Measurements from ENCODE around the gene VSIG4. TPM values are rescaled to one million over a fixed set of nuclear protein-coding genes. Genes with fewer than 3 reads are reported as not detected.

The VSIG4 gene
- polyA plus RNA-seq, 1 experiment = not detected

- Histone ChIP-seq H3K4me3 (ENCODE audit: low read depth, low read length) (no peak overlapping the region), H3K27me3 (ENCODE audit: control insufficient read depth, insufficient read depth, low read length) (no peaks in the 10 kb centered on the region), H3K36me3 (ENCODE audit: control insufficient read depth, insufficient read depth, low read length) (no peaks in the 10 kb centered on the region)
- TF ChIP-seq CTCF (IDR thresholded peaks at IDR 0.05; ENCODE audit: insufficient read depth, low read depth, low read length) = no peak
- no peak for DNase-seq (ENCODE audit: low read depth)
- ChIA-PET POLR2A (no interaction called here), CTCF (no interaction called here)
These were observed 22.8 kb downstream of the VSIG4 start for GRCh38 chrX:66016905-66017658.

GRCh38 chrX:66015900-66016689 lies 23.8 kb downstream of the VSIG4 start:
- H3K36me3 ChIP-seq (ENCODE audit: control insufficient read depth, insufficient read depth, low read length) = no peaks in the 10 kb centered on the region
- H3K27me3 ChIP-seq (ENCODE audit: control insufficient read depth, insufficient read depth, low read length) = no peaks in the 10 kb centered on the region
- TF ChIP-seq CTCF (IDR thresholded peaks at IDR 0.05; ENCODE audit: insufficient read depth, low read depth, low read length) = no peak
- DNase-seq (ENCODE audit: low read depth) = no peak
- POLR2A ChIA-PET = no interaction called here
- no peak overlapping the region for H3K4me3 ChIP-seq (ENCODE audit: low read depth, low read length)
- CTCF ChIA-PET = no interaction called here

- H3K27me3 ChIP-seq (ENCODE audit: control insufficient read depth, insufficient read depth, low read length) = no peaks in the 10 kb centered on the region
- H3K36me3 ChIP-seq (ENCODE audit: control insufficient read depth, insufficient read depth, low read length) = no peaks in the 10 kb centered on the region
- ChIA-PET CTCF (no interaction called here), POLR2A (no interaction called here)
- DNase-seq (ENCODE audit: low read depth) = no peak
- H3K4me3 ChIP-seq (ENCODE audit: low read depth, low read length) = no peak overlapping the region
- TF ChIP-seq CTCF (IDR thresholded peaks at IDR 0.05; ENCODE audit: insufficient read depth, low read depth, low read length) = no peak
These were observed 24.6 kb downstream of the VSIG4 start for GRCh38 chrX:66015152-66015831.

- Histone ChIP-seq H3K36me3 (ENCODE audit: control insufficient read depth, insufficient read depth, low read length) (no peaks in the 10 kb centered on the region), H3K4me3 (ENCODE audit: low read depth, low read length) (no peak overlapping the region), H3K27me3 (ENCODE audit: control insufficient read depth, insufficient read depth, low read length) (no peaks in the 10 kb centered on the region)
- TF ChIP-seq CTCF (IDR thresholded peaks at IDR 0.05; ENCODE audit: insufficient read depth, low read depth, low read length) = no peak
- ChIA-PET POLR2A (no interaction called here), CTCF (no interaction called here)
- DNase-seq (ENCODE audit: low read depth) = no peak
These were observed 25.3 kb downstream of the VSIG4 start for GRCh38 chrX:66014556-66014955.

- POLR2A ChIA-PET = no interaction called here
- no peaks in the 10 kb centered on the region for H3K36me3 ChIP-seq (ENCODE audit: control insufficient read depth, insufficient read depth, low read length)
- no peaks in the 10 kb centered on the region for H3K27me3 ChIP-seq (ENCODE audit: control insufficient read depth, insufficient read depth, low read length)
- no peak overlapping the region for H3K4me3 ChIP-seq (ENCODE audit: low read depth, low read length)
- TF ChIP-seq CTCF (IDR thresholded peaks at IDR 0.05; ENCODE audit: insufficient read depth, low read depth, low read length) = no peak
- CTCF ChIA-PET = no interaction called here
- DNase-seq (ENCODE audit: low read depth) = no peak
These were observed 25.8 kb downstream of the VSIG4 start for GRCh38 chrX:66014084-66014483.
